ENCODE data around the gene IL1RAPL1.
"Not testable (repeated sequence)": the region's sequence is repeated elsewhere in the genome, so short reads cannot be mapped to it uniquely, and the experiment has no call there.

The IL1RAPL1 gene

GRCh38 chrX:29295987-29296680 is 708.9 kb downstream of the IL1RAPL1 start:
- FAIRE-seq: no peak

GRCh38 chrX:29297171-29297800 is 710.0 kb downstream of the IL1RAPL1 start:
- FAIRE-seq: no peak

GRCh38 chrX:29299684-29300083 is 712.4 kb downstream of the IL1RAPL1 start:
- no peak for FAIRE-seq

GRCh38 chrX:29308726-29309125 is 721.5 kb downstream of the IL1RAPL1 start:
- FAIRE-seq: no peak

GRCh38 chrX:29315931-29316330 is 728.7 kb downstream of the IL1RAPL1 start:
- FAIRE-seq: no peak

- FAIRE-seq: no peak
These were observed 730.8 kb downstream of the IL1RAPL1 start for GRCh38 chrX:29318012-29318411.

- not testable (repeated sequence) for FAIRE-seq
These were observed 745.2 kb downstream of the IL1RAPL1 start for GRCh38 chrX:29332429-29332828.

GRCh38 chrX:29333091-29333490 is 745.8 kb downstream of the IL1RAPL1 start:
- not testable (repeated sequence) for FAIRE-seq

- no peak for FAIRE-seq
These were observed 761.0 kb downstream of the IL1RAPL1 start for GRCh38 chrX:29348288-29348687.

- no peak for FAIRE-seq
These were observed 772.0 kb downstream of the IL1RAPL1 start for GRCh38 chrX:29359276-29359675.

GRCh38 chrX:29374765-29375164 is 787.5 kb downstream of the IL1RAPL1 start:
- FAIRE-seq: not testable (repeated sequence)

- FAIRE-seq: no peak
These were observed 789.3 kb downstream of the IL1RAPL1 start for GRCh38 chrX:29376584-29376983.

- no peak for FAIRE-seq
These were observed 795.6 kb downstream of the IL1RAPL1 start for GRCh38 chrX:29382811-29383210.

- FAIRE-seq: no peak
These were observed 801.3 kb downstream of the IL1RAPL1 start for GRCh38 chrX:29388509-29388908.

- FAIRE-seq: no peak
These were observed 810.3 kb downstream of the IL1RAPL1 start for GRCh38 chrX:29397506-29397905.

GRCh38 chrX:29407357-29407756 is 820.1 kb downstream of the IL1RAPL1 start:
- FAIRE-seq: no peak

GRCh38 chrX:29419774-29420553 is 832.7 kb downstream of the IL1RAPL1 start:
- no peak for FAIRE-seq

- no peak for FAIRE-seq
These were observed 834.8 kb downstream of the IL1RAPL1 start for GRCh38 chrX:29422034-29422433.

GRCh38 chrX:29431895-29432294 is 844.6 kb downstream of the IL1RAPL1 start:
- no peak for FAIRE-seq

- no peak for FAIRE-seq
These were observed 845.3 kb downstream of the IL1RAPL1 start for GRCh38 chrX:29432534-29432933.

GRCh38 chrX:29434939-29435338 is 847.7 kb downstream of the IL1RAPL1 start:
- FAIRE-seq: no peak

- no peak for FAIRE-seq
These were observed 848.1 kb downstream of the IL1RAPL1 start for GRCh38 chrX:29435396-29435795.

GRCh38 chrX:29447867-29448266 is 860.6 kb downstream of the IL1RAPL1 start:
- no peak for FAIRE-seq

GRCh38 chrX:29453333-29453732 is 866.1 kb downstream of the IL1RAPL1 start:
- no peak for FAIRE-seq

Measured in TTC549 (cell line).